WTC11 (cell line): ENCODE data around the gene CPPED1. TPM values are rescaled to one million over a fixed set of nuclear protein-coding genes. Genes with fewer than 3 reads are reported as not detected.

Experiments used
- ATAC-seq: fragments of 200-7000 bp; cut with Tn5 transposase; 2 replicates; pipeline ENCODE4 v1.10.0; 2021; ENCODE audit warnings: mild to moderate bottlenecking, moderate library complexity
- CTCF ChIA-PET: fragments of 300-600 bp; sonication (Branson Sonifier 250); formaldehyde crosslinking; loops from one replicate; lab custom pipeline; 2021; ENCODE audit warnings: antibody characterized with exemption; lab: Charles Lee
- POLR2A ChIA-PET: fragments of 350-600 bp; sonication (Branson Sonifier 250); formaldehyde crosslinking; loops from one replicate; lab custom pipeline; 2021; ENCODE audit warnings: antibody characterized with exemption; lab: Charles Lee
- DNase-seq: peaks from one replicate; pipeline ENCODE4 v3.0.0; 2021; ENCODE audit warnings: low spot score
- H3K27ac Mint-ChIP-seq: 2 replicates; pipeline ENCODE4 v1.8.0; 2021; ENCODE audit warnings: mixed read lengths
- H3K27me3 Mint-ChIP-seq: 2 replicates; pipeline ENCODE4 v1.8.0; 2021; ENCODE audit warnings: low read depth, mild to moderate bottlenecking, moderate library complexity, mixed read lengths
- H3K36me3 Mint-ChIP-seq: 2 replicates; pipeline ENCODE4 v1.8.0; 2021; ENCODE audit warnings: mixed read lengths
- H3K4me1 Mint-ChIP-seq: 2 replicates; pipeline ENCODE4 v1.8.0; 2022; ENCODE audit warnings: mixed read lengths
- H3K4me3 Mint-ChIP-seq: 2 replicates; pipeline ENCODE4 v1.8.0; 2021; ENCODE audit warnings: mild to moderate bottlenecking, moderate library complexity, mixed read lengths
- H3K9me3 Mint-ChIP-seq: 2 replicates; pipeline ENCODE4 v1.8.0; 2021; ENCODE audit warnings: mixed read lengths
- CBFB ChIP-seq: sonication (generic); formaldehyde crosslinking; IDR thresholded peaks from 2 replicates; pipeline ENCODE4 v1.8.1; 2022; ENCODE audit warnings: mild to moderate bottlenecking, low read depth, missing genetic modification reagents
- CREM ChIP-seq: sonication (generic); formaldehyde crosslinking; IDR thresholded peaks from 2 replicates; pipeline ENCODE4 v1.8.1; 2022; ENCODE audit warnings: mild to moderate bottlenecking, missing genetic modification reagents, moderate library complexity
- NR1H2 ChIP-seq: sonication (generic); formaldehyde crosslinking; IDR thresholded peaks from 2 replicates; pipeline ENCODE4 v1.9.0; 2021; ENCODE audit warnings: mild to moderate bottlenecking, moderate library complexity, missing genetic modification reagents
- NR3C1 ChIP-seq: sonication (generic); formaldehyde crosslinking; conservative IDR thresholded peaks from 2 replicates; pipeline ENCODE4 v1.8.1; 2023; ENCODE audit warnings: low read depth, mild to moderate bottlenecking, missing genetic modification reagents
- PRRX2 ChIP-seq: fragments of 250-450 bp; sonication (Bioruptor Pico); IDR thresholded peaks from 2 replicates; pipeline ENCODE4 v1.8.0; 2021; ENCODE audit warnings: mild to moderate bottlenecking
- SP1 ChIP-seq: sonication (generic); formaldehyde crosslinking; conservative IDR thresholded peaks from 2 replicates; pipeline ENCODE4 v1.8.1; 2022; ENCODE audit warnings: missing genetic modification reagents
- TEAD1 ChIP-seq: sonication (generic); formaldehyde crosslinking; IDR thresholded peaks from 2 replicates; pipeline ENCODE4 v1.8.0; 2022; ENCODE audit warnings: mild to moderate bottlenecking, missing genetic modification reagents
- ZNF416 ChIP-seq: fragments of 250-450 bp; sonication (Bioruptor Pico); IDR thresholded peaks from 2 replicates; pipeline ENCODE4 v1.9.0; 2021; ENCODE audit warnings: mild to moderate bottlenecking, inconsistent platforms
- total RNA-seq: library from RNA; stranded (reverse); gene quantifications from 3 replicates; pipeline ENCODE4 v1.2.3, GENCODE V29; 2021
- TF ChIP-seq, protein P1 (sequence below): sonication (generic); formaldehyde crosslinking; IDR thresholded peaks from 2 replicates; pipeline ENCODE4 v1.8.1; 2023; ENCODE audit warnings: mild to moderate bottlenecking, missing genetic modification reagents, borderline replicate concordance
- TF ChIP-seq, protein P2 (sequence below): sonication (generic); formaldehyde crosslinking; IDR thresholded peaks from 2 replicates; pipeline ENCODE4 v1.8.1; 2023; ENCODE audit warnings: mild to moderate bottlenecking, missing genetic modification reagents
- TF ChIP-seq, protein P3 (sequence below): sonication (generic); formaldehyde crosslinking; IDR thresholded peaks from 2 replicates; pipeline ENCODE4 v1.8.0; 2022; ENCODE audit warnings: mild to moderate bottlenecking, missing genetic modification reagents
- TF ChIP-seq, protein P4 (sequence below): sonication (generic); formaldehyde crosslinking; IDR thresholded peaks from 2 replicates; pipeline ENCODE4 v1.8.1; 2022; ENCODE audit warnings: missing genetic modification reagents, borderline replicate concordance
- TF ChIP-seq, protein P5 (sequence below): sonication (generic); formaldehyde crosslinking; IDR thresholded peaks from 2 replicates; pipeline ENCODE4 v1.8.0; 2023; ENCODE audit warnings: missing genetic modification reagents, mild to moderate bottlenecking, borderline replicate concordance
- TF ChIP-seq, protein P6 (sequence below): sonication (generic); formaldehyde crosslinking; IDR thresholded peaks from 2 replicates; pipeline ENCODE4 v1.8.0; 2022; ENCODE audit warnings: missing genetic modification reagents

CPPED1 gene
- total RNA-seq, 1 experiment from 2014 or later = 8.8 TPM

DNA sequence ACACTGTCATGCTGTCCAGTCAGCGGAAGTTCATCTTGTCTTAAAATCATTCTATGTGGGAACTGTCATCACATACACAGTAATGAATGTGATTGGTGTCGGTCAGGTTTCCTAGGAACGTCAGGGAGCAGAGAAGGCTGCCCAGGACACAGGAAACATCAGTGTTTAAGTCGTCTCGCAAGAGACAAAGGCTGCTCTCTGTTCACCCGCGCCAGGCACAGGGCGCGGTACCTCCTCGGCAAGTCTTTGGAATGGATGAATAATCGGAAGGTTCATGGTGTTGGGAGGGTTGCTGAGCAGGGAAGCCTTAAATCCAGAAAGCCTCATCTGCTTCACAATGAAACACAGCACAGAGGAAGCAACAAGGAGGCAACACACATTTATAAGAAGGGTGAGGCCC lies 148.2 kb downstream of the CPPED1 start:
- Mint-ChIP-seq H3K4me3 (no peak overlapping the region), H3K36me3 (no peaks in the 10 kb centered on the region)
- POLR2A ChIA-PET = no interaction called here
- ATAC-seq = no peak
- no peak for TF ChIP-seq CREM (CRISPR knock-in tag)
- TF ChIP-seq, protein P1, sequence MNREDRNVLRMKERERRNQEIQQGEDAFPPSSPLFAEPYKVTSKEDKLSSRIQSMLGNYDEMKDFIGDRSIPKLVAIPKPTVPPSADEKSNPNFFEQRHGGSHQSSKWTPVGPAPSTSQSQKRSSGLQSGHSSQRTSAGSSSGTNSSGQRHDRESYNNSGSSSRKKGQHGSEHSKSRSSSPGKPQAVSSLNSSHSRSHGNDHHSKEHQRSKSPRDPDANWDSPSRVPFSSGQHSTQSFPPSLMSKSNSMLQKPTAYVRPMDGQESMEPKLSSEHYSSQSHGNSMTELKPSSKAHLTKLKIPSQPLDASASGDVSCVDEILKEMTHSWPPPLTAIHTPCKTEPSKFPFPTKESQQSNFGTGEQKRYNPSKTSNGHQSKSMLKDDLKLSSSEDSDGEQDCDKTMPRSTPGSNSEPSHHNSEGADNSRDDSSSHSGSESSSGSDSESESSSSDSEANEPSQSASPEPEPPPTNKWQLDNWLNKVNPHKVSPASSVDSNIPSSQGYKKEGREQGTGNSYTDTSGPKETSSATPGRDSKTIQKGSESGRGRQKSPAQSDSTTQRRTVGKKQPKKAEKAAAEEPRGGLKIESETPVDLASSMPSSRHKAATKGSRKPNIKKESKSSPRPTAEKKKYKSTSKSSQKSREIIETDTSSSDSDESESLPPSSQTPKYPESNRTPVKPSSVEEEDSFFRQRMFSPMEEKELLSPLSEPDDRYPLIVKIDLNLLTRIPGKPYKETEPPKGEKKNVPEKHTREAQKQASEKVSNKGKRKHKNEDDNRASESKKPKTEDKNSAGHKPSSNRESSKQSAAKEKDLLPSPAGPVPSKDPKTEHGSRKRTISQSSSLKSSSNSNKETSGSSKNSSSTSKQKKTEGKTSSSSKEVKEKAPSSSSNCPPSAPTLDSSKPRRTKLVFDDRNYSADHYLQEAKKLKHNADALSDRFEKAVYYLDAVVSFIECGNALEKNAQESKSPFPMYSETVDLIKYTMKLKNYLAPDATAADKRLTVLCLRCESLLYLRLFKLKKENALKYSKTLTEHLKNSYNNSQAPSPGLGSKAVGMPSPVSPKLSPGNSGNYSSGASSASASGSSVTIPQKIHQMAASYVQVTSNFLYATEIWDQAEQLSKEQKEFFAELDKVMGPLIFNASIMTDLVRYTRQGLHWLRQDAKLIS (CRISPR knock-in tag) = no peak
- TF ChIP-seq NR3C1 (CRISPR knock-in tag) = no peak
- TF ChIP-seq, protein P2, sequence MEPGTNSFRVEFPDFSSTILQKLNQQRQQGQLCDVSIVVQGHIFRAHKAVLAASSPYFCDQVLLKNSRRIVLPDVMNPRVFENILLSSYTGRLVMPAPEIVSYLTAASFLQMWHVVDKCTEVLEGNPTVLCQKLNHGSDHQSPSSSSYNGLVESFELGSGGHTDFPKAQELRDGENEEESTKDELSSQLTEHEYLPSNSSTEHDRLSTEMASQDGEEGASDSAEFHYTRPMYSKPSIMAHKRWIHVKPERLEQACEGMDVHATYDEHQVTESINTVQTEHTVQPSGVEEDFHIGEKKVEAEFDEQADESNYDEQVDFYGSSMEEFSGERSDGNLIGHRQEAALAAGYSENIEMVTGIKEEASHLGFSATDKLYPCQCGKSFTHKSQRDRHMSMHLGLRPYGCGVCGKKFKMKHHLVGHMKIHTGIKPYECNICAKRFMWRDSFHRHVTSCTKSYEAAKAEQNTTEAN (CRISPR knock-in tag) = no peak
- TF ChIP-seq, protein P3, sequence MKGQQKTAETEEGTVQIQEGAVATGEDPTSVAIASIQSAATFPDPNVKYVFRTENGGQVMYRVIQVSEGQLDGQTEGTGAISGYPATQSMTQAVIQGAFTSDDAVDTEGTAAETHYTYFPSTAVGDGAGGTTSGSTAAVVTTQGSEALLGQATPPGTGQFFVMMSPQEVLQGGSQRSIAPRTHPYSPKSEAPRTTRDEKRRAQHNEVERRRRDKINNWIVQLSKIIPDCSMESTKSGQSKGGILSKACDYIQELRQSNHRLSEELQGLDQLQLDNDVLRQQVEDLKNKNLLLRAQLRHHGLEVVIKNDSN (CRISPR knock-in tag) = no peak
- TF ChIP-seq, all 79 proteins: peak for 0
- Mint-ChIP-seq H3K9me3 (peaks cover 7% of the 10 kb centered on the region), H3K27ac (peak overlapping the region; percentile 26; the same call in 1 of the 2 replicates), H3K4me1 (no peaks in the 10 kb centered on the region), H3K27me3 (no peaks in the 10 kb centered on the region; the same call in 1 of the 2 replicates)
- no peak for DNase-seq
- CTCF ChIA-PET = no interaction called here

DNA sequence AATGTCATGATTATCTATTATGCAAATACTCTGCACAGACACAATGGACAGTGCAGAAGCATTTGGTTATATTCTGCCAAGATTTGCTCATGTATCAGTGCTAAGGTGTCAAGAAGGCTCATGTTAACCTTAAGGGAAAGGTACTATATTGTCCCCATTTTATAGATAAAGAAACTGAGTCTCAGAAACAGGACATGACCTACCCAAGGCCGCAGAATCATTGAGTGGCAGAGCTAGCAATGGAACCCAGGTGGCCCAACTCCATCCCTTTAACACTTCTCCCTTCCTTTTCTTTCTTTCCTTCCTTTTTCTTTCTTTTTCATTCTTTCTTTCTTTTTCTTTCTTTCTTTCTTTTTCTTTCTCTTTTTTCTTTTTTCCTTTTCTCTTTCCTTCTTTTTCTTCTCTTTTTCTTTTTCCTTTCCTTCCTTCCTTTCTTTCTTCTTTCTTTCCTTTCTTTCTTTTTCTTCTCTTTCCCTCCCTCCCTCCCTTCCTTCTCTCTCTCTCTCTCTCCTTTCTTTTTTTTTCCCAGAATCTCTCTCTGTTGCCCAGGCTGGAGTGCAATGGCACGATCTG lies 149.8 kb downstream of the CPPED1 start:
- H3K27ac Mint-ChIP-seq = no peak overlapping the region
- no peaks in the 10 kb centered on the region for H3K4me1 Mint-ChIP-seq
- H3K9me3 Mint-ChIP-seq = peaks cover 7% of the 10 kb centered on the region
- TF ChIP-seq, protein P4, sequence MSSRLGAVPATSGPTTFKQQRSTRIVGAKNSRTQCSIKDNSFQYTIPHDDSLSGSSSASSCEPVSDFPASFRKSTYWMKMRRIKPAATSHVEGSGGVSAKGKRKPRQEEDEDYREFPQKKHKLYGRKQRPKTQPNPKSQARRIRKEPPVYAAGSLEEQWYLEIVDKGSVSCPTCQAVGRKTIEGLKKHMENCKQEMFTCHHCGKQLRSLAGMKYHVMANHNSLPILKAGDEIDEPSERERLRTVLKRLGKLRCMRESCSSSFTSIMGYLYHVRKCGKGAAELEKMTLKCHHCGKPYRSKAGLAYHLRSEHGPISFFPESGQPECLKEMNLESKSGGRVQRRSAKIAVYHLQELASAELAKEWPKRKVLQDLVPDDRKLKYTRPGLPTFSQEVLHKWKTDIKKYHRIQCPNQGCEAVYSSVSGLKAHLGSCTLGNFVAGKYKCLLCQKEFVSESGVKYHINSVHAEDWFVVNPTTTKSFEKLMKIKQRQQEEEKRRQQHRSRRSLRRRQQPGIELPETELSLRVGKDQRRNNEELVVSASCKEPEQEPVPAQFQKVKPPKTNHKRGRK = peak; percentile 47; the same call in 1 of the 2 replicates
- TF ChIP-seq SP1 (CRISPR knock-in tag) = no peak
- ChIA-PET CTCF (no interaction called here), POLR2A (interaction anchor here (0.6 kb wide), 1 partner anchor 105 kb away, joined by 5 read pairs; no protein-coding TSS in a partner anchor)
- ATAC-seq (no peak), DNase-seq (no peak)
- no peaks in the 10 kb centered on the region for H3K36me3 Mint-ChIP-seq
- no peaks in the 10 kb centered on the region; the same call in 1 of the 2 replicates for H3K27me3 Mint-ChIP-seq
- no peak overlapping the region for H3K4me3 Mint-ChIP-seq

DNA sequence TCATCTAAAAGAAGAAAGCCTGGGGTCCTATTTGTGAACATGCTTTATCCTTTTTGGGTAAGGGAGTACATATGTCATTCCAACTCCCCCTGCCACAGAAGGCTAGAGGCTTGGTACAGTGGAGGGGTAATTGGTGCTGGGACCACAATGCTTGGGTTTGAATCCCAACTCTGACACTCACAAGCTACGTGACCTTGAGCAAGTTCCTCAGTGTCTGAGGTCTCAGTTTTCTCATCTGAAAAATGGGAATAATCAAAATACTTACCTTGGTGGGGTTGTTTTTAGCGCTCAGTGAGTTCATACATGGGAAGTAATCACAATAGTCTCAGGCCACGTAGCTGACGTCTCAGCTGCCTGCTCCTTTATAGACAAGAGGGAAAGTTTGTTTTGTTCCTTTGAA lies 150.8 kb downstream of the CPPED1 start:
- DNase-seq (no peak), ATAC-seq (no peak)
- no peaks in the 10 kb centered on the region for H3K36me3 Mint-ChIP-seq
- H3K4me1 Mint-ChIP-seq = no peaks in the 10 kb centered on the region
- POLR2A ChIA-PET = no interaction called here
- peaks cover 11% of the 10 kb centered on the region for H3K9me3 Mint-ChIP-seq
- no peaks in the 10 kb centered on the region; the same call in 1 of the 2 replicates for H3K27me3 Mint-ChIP-seq
- CTCF ChIA-PET = interaction anchor here (0.6 kb wide), 1 partner anchor 427 kb away, joined by 3 read pairs; no protein-coding TSS in a partner anchor
- no peak overlapping the region for H3K27ac Mint-ChIP-seq
- H3K4me3 Mint-ChIP-seq = no peak overlapping the region
- no peak for TF ChIP-seq ZNF416 (CRISPR knock-in tag)
- TF ChIP-seq NR1H2 (CRISPR knock-in tag) = no peak
- TF ChIP-seq PRRX2 (CRISPR knock-in tag) = no peak
- no peak for TF ChIP-seq TEAD1
- TF ChIP-seq CBFB (CRISPR knock-in tag) = no peak
- TF ChIP-seq, protein P5, sequence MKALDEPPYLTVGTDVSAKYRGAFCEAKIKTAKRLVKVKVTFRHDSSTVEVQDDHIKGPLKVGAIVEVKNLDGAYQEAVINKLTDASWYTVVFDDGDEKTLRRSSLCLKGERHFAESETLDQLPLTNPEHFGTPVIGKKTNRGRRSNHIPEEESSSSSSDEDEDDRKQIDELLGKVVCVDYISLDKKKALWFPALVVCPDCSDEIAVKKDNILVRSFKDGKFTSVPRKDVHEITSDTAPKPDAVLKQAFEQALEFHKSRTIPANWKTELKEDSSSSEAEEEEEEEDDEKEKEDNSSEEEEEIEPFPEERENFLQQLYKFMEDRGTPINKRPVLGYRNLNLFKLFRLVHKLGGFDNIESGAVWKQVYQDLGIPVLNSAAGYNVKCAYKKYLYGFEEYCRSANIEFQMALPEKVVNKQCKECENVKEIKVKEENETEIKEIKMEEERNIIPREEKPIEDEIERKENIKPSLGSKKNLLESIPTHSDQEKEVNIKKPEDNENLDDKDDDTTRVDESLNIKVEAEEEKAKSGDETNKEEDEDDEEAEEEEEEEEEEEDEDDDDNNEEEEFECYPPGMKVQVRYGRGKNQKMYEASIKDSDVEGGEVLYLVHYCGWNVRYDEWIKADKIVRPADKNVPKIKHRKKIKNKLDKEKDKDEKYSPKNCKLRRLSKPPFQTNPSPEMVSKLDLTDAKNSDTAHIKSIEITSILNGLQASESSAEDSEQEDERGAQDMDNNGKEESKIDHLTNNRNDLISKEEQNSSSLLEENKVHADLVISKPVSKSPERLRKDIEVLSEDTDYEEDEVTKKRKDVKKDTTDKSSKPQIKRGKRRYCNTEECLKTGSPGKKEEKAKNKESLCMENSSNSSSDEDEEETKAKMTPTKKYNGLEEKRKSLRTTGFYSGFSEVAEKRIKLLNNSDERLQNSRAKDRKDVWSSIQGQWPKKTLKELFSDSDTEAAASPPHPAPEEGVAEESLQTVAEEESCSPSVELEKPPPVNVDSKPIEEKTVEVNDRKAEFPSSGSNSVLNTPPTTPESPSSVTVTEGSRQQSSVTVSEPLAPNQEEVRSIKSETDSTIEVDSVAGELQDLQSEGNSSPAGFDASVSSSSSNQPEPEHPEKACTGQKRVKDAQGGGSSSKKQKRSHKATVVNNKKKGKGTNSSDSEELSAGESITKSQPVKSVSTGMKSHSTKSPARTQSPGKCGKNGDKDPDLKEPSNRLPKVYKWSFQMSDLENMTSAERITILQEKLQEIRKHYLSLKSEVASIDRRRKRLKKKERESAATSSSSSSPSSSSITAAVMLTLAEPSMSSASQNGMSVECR = no peak
- TF ChIP-seq NR3C1 (CRISPR knock-in tag) = no peak
- TF ChIP-seq, protein P6, sequence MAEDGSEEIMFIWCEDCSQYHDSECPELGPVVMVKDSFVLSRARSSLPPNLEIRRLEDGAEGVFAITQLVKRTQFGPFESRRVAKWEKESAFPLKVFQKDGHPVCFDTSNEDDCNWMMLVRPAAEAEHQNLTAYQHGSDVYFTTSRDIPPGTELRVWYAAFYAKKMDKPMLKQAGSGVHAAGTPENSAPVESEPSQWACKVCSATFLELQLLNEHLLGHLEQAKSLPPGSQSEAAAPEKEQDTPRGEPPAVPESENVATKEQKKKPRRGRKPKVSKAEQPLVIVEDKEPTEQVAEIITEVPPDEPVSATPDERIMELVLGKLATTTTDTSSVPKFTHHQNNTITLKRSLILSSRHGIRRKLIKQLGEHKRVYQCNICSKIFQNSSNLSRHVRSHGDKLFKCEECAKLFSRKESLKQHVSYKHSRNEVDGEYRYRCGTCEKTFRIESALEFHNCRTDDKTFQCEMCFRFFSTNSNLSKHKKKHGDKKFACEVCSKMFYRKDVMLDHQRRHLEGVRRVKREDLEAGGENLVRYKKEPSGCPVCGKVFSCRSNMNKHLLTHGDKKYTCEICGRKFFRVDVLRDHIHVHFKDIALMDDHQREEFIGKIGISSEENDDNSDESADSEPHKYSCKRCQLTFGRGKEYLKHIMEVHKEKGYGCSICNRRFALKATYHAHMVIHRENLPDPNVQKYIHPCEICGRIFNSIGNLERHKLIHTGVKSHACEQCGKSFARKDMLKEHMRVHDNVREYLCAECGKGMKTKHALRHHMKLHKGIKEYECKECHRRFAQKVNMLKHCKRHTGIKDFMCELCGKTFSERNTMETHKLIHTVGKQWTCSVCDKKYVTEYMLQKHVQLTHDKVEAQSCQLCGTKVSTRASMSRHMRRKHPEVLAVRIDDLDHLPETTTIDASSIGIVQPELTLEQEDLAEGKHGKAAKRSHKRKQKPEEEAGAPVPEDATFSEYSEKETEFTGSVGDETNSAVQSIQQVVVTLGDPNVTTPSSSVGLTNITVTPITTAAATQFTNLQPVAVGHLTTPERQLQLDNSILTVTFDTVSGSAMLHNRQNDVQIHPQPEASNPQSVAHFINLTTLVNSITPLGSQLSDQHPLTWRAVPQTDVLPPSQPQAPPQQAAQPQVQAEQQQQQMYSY (CRISPR knock-in tag) = no peak
